Measurements from ENCODE around the gene TBC1D32.
"Not testable (repeated sequence)": the region's sequence is repeated elsewhere in the genome, so short reads cannot be mapped to it uniquely, and the experiment has no call there.

TBC1D32 gene

GRCh38 chr6:121086876-121087275 lies 247.4 kb downstream of the TBC1D32 start:
- in situ Hi-C loops (cut with MboI; ENCODE audit: low pct_unique_long_range_greater_than_20kb, low sequenced_read_pairs, unreplicated experiment), result no loop called here
- DNase-seq (ENCODE audit: low spot score), result no peak
- TF ChIP-seq CTCF (IDR thresholded peaks at IDR 0.05; ENCODE audit: extremely low read depth, insufficient read depth, missing control alignments), result no peak

- DNase-seq (ENCODE audit: low spot score), result no peak
- in situ Hi-C loops (cut with MboI; ENCODE audit: low pct_unique_long_range_greater_than_20kb, low sequenced_read_pairs, unreplicated experiment), result no loop called here
- TF ChIP-seq CTCF (IDR thresholded peaks at IDR 0.05; ENCODE audit: extremely low read depth, insufficient read depth, missing control alignments), result no peak
These were observed 258.2 kb downstream of the TBC1D32 start for GRCh38 chr6:121076119-121076518.

- DNase-seq (ENCODE audit: low spot score); in situ Hi-C loops (cut with MboI; ENCODE audit: low pct_unique_long_range_greater_than_20kb, low sequenced_read_pairs, unreplicated experiment): not testable (repeated sequence)
These were observed 265.5 kb downstream of the TBC1D32 start for GRCh38 chr6:121068749-121069148.

- TF ChIP-seq CTCF (IDR thresholded peaks at IDR 0.05; ENCODE audit: extremely low read depth, insufficient read depth, missing control alignments), result no peak
- in situ Hi-C loops (cut with MboI; ENCODE audit: low pct_unique_long_range_greater_than_20kb, low sequenced_read_pairs, unreplicated experiment), result no loop called here
- DNase-seq (ENCODE audit: low spot score), result no peak
These were observed 266.9 kb downstream of the TBC1D32 start for GRCh38 chr6:121067381-121067780.

GRCh38 chr6:121064345-121064744 lies 269.9 kb downstream of the TBC1D32 start:
- DNase-seq (ENCODE audit: low spot score), result no peak
- TF ChIP-seq CTCF (IDR thresholded peaks at IDR 0.05; ENCODE audit: extremely low read depth, insufficient read depth, missing control alignments), result no peak
- in situ Hi-C loops (cut with MboI; ENCODE audit: low pct_unique_long_range_greater_than_20kb, low sequenced_read_pairs, unreplicated experiment), result no loop called here

GRCh38 chr6:121055572-121056163 lies 278.6 kb downstream of the TBC1D32 start:
- TF ChIP-seq CTCF (IDR thresholded peaks at IDR 0.05; ENCODE audit: extremely low read depth, insufficient read depth, missing control alignments), result peak; percentile 69
- in situ Hi-C loops (cut with MboI; ENCODE audit: low pct_unique_long_range_greater_than_20kb, low sequenced_read_pairs, unreplicated experiment), result loop anchor here (10.0 kb wide), 1 partner anchor 249 kb away; no protein-coding TSS in a partner anchor
- DNase-seq (ENCODE audit: low spot score), result peak; percentile 34

GRCh38 chr6:121048593-121048992 lies 285.7 kb downstream of the TBC1D32 start:
- in situ Hi-C loops (cut with MboI; ENCODE audit: low pct_unique_long_range_greater_than_20kb, low sequenced_read_pairs, unreplicated experiment); DNase-seq (ENCODE audit: low spot score): not testable (repeated sequence)

- DNase-seq (ENCODE audit: low spot score); in situ Hi-C loops (cut with MboI; ENCODE audit: low pct_unique_long_range_greater_than_20kb, low sequenced_read_pairs, unreplicated experiment): not testable (repeated sequence)
These were observed 289.4 kb downstream of the TBC1D32 start for GRCh38 chr6:121044905-121045304.

GRCh38 chr6:121043706-121044105 lies 290.6 kb downstream of the TBC1D32 start:
- in situ Hi-C loops (cut with MboI; ENCODE audit: low pct_unique_long_range_greater_than_20kb, low sequenced_read_pairs, unreplicated experiment), result not testable (repeated sequence)

GRCh38 chr6:121043211-121043610 lies 291.1 kb downstream of the TBC1D32 start:
- in situ Hi-C loops (cut with MboI; ENCODE audit: low pct_unique_long_range_greater_than_20kb, low sequenced_read_pairs, unreplicated experiment); DNase-seq (ENCODE audit: low spot score): not testable (repeated sequence)

More at GRCh38 chr6:121043706-121044105, 290.6 kb downstream of the TBC1D32 start:
- not testable (repeated sequence) for DNase-seq (ENCODE audit: low spot score)

Measured in GM13977 (cell line).